HCT116 (cell line): ENCODE measurements around the gene TAS2R5. TPM values are rescaled to one million over a fixed set of nuclear protein-coding genes. Genes with fewer than 3 reads are reported as not detected.

Source experiments
- ATAC-seq: fragments of 200-7000 bp; cut with Tn5 transposase; 2 replicates; pipeline ENCODE4 v1.9.1; 2020; ENCODE audit warnings: mild to moderate bottlenecking, moderate library complexity
- BruUV-seq: library from RNA; stranded (reverse); fragments of 400-500 nt; replicated peaks from 2 replicates; lab custom pipeline; 2021; lab: Mats Ljungman, UMichigan
- CTCF ChIA-PET: fragments of 300-600 bp; sonication (Branson Sonifier 250); formaldehyde crosslinking; loops from one replicate; lab custom pipeline; 2021; ENCODE audit warnings: antibody characterized with exemption; lab: Charles Lee
- POLR2A ChIA-PET: fragments of 300-600, 350-600 bp; sonication (Branson Sonifier 250); formaldehyde crosslinking; loops from one replicate; lab custom pipeline; 2021; ENCODE audit warnings: antibody characterized with exemption; lab: Charles Lee
- RAD21 ChIA-PET, 2 experiments: fragments of 300-600 bp; sonication (Branson Sonifier 250); formaldehyde crosslinking; loops; one replicate each; lab custom pipeline; 2023; ENCODE audit warnings: low total read pairs in 2 of 2; ENCODE audit not compliant: uncharacterized antibody in 2 of 2, unreplicated experiment in 2 of 2, low non-redundant PET in 1 of 2; lab: Charles Lee
- DNase-seq: peaks from one replicate; pipeline ENCODE4 v3.0.0-alpha.2; 2010; ENCODE audit warnings: low read depth, low spot score
- H2AFZ ChIP-seq: fragments of 200-600 bp; shearing (Covaris generic), sonication (generic); 2 replicates; pipeline ENCODE4 v1.6.1; 2017; ENCODE audit warnings: low read depth, mixed run types, mixed read lengths, antibody characterized with exemption, low read length; ENCODE audit not compliant: poor library complexity, severe bottlenecking
- H3K27ac ChIP-seq: 2 replicates; pipeline ENCODE4 v1.5.1; 2012; ENCODE audit warnings: low read depth, low read length
- H3K27me3 ChIP-seq: fragments of 200-600 bp; sonication (generic); 2 replicates; pipeline ENCODE4 v1.6.1; 2016; ENCODE audit warnings: mixed run types, low read length, mixed read lengths; ENCODE audit not compliant: insufficient read depth
- H3K36me3 ChIP-seq, 2 experiments: fragments of 200-500 bp in 1 of 2; fragments of 200-600 bp in 1 of 2; sonication (Bioruptor generic) in 1 of 2; sonication (generic) in 1 of 2; 2 replicates each; pipeline versions ENCODE4 v1.5.1 to v1.6.1; 2014 to 2016; ENCODE audit warnings: low read length in 2 of 2, inconsistent platforms in 1 of 2, mixed read lengths in 1 of 2, mixed run types in 1 of 2; ENCODE audit not compliant: insufficient read depth in 2 of 2, control insufficient read depth in 1 of 2
- H3K4me1 ChIP-seq, 2 experiments: fragments of 200-600 bp in 1 of 2; sonication (generic) in 1 of 2; 2 replicates each; pipeline versions ENCODE4 v1.5.1 to v1.6.1; 2012 to 2017; ENCODE audit warnings: low read length in 2 of 2, inconsistent platforms in 1 of 2, mild to moderate bottlenecking in 1 of 2, mixed read lengths in 1 of 2, mixed run types in 1 of 2, moderate library complexity in 1 of 2; ENCODE audit not compliant: insufficient read depth in 2 of 2, control insufficient read depth in 1 of 2
- H3K4me2 ChIP-seq: fragments of 200-600 bp; sonication (generic); 2 replicates; pipeline ENCODE4 v1.6.1; 2017; ENCODE audit warnings: mixed run types, low read length, mixed read lengths
- H3K4me3 ChIP-seq, 2 experiments: fragments of 200-600 bp in 1 of 2; sonication (generic) in 1 of 2; replicated peaks in 1 of 2; 2 replicates each; pipeline ENCODE4 v1.5.1; 2011 to 2016; ENCODE audit warnings: low read length in 2 of 2, control low read depth in 1 of 2, low read depth in 1 of 2, mild to moderate bottlenecking in 1 of 2, mixed read lengths in 1 of 2, mixed run types in 1 of 2
- H3K79me2 ChIP-seq: fragments of 200-600 bp; sonication (generic); 2 replicates; pipeline ENCODE4 v1.6.1; 2017; ENCODE audit warnings: mild to moderate bottlenecking, mixed run types, low read length, moderate library complexity, mixed read lengths; ENCODE audit not compliant: insufficient read depth
- H3K9ac ChIP-seq: fragments of 200-600 bp; sonication (generic); 2 replicates; pipeline ENCODE4 v1.6.1; 2016; ENCODE audit warnings: low read length, mixed read lengths
- H3K9me2 ChIP-seq: fragments of 200-600 bp; sonication (generic), shearing (Covaris generic); 2 replicates; pipeline ENCODE4 v1.6.1; 2017; ENCODE audit warnings: mixed run types, mild to moderate bottlenecking, moderate library complexity; ENCODE audit not compliant: insufficient read depth
- H3K9me3 ChIP-seq, 2 experiments: fragments of 200-500 bp in 1 of 2; fragments of 200-600 bp in 1 of 2; sonication (Bioruptor generic) in 1 of 2; sonication (generic) in 1 of 2; 2 replicates each; pipeline ENCODE4 v1.6.1; 2014 to 2017; ENCODE audit warnings: low read length in 2 of 2, mixed read lengths in 2 of 2, inconsistent platforms in 1 of 2, low read depth in 1 of 2, mild to moderate bottlenecking in 1 of 2, mixed run types in 1 of 2, moderate library complexity in 1 of 2; ENCODE audit not compliant: control insufficient read depth in 1 of 2, insufficient read depth in 1 of 2
- H4K20me1 ChIP-seq: fragments of 200-600 bp; sonication (generic), shearing (Covaris generic); 2 replicates; pipeline ENCODE4 v1.6.1; 2017; ENCODE audit warnings: mixed run types, mild to moderate bottlenecking, moderate library complexity; ENCODE audit not compliant: insufficient read depth
- ATF3 ChIP-seq: IDR thresholded peaks from 2 replicates; pipeline ENCODE4 v1.6.1; 2012
- CBX3 ChIP-seq: IDR thresholded peaks from 2 replicates; pipeline ENCODE4 v1.6.1; 2012; ENCODE audit warnings: low read depth
- CTCF ChIP-seq, 3 experiments: fragments of 200-600 bp in 1 of 3; sonication (generic) in 1 of 3; IDR thresholded peaks in 2 of 3; conservative IDR thresholded peaks in 1 of 3; 2 replicates each; pipeline ENCODE4 v1.5.1; 2012 to 2017; ENCODE audit warnings: low read depth in 2 of 3, low read length in 2 of 3, antibody characterized with exemption in 1 of 3, borderline replicate concordance in 1 of 3, control low read depth in 1 of 3, mild to moderate bottlenecking in 1 of 3, mixed read lengths in 1 of 3, mixed run types in 1 of 3, moderate library complexity in 1 of 3; ENCODE audit not compliant: insufficient read depth in 1 of 3
- EZH2phosphoT487 ChIP-seq: fragments of 200-600 bp; IDR thresholded peaks from 2 replicates; pipeline ENCODE4 v1.6.1; 2018; ENCODE audit warnings: antibody characterized with exemption, borderline replicate concordance
- FOSL1 ChIP-seq: IDR thresholded peaks from 2 replicates; pipeline ENCODE4 v1.6.1; 2012; ENCODE audit warnings: low read depth
- MAX ChIP-seq: IDR thresholded peaks from 2 replicates; pipeline ENCODE4 v1.6.1; 2012
- POLR2A ChIP-seq: IDR thresholded peaks from 2 replicates; pipeline ENCODE4 v1.7.0; 2011; ENCODE audit warnings: borderline replicate concordance; ENCODE audit not compliant: insufficient read depth, insufficient read length; ENCODE audit errors: extremely low read depth
- RAD21 ChIP-seq: IDR thresholded peaks from 2 replicates; pipeline ENCODE4 v1.6.1; 2012; ENCODE audit warnings: low read depth, mild to moderate bottlenecking
- REST ChIP-seq: IDR thresholded peaks from 2 replicates; pipeline ENCODE4 v1.6.1; 2012; ENCODE audit warnings: low read depth
- SIN3A ChIP-seq: IDR thresholded peaks from 2 replicates; pipeline ENCODE4 v1.6.1; 2012; ENCODE audit warnings: low read depth
- SP1 ChIP-seq: IDR thresholded peaks from 2 replicates; pipeline ENCODE4 v1.6.1; 2012; ENCODE audit warnings: low read depth
- ZBTB33 ChIP-seq: IDR thresholded peaks from 2 replicates; pipeline ENCODE4 v1.6.1; 2011; ENCODE audit warnings: mild to moderate bottlenecking, low read length, moderate library complexity; ENCODE audit not compliant: insufficient replicate concordance; ENCODE audit errors: extremely low read depth
- ZNF274 ChIP-seq: fragments of 200-500 bp; sonication (Bioruptor generic); IDR thresholded peaks from 2 replicates; pipeline ENCODE4 v1.6.1; 2014; ENCODE audit warnings: mild to moderate bottlenecking, low read depth, low read length, inconsistent platforms
- intact Hi-C: fragments of 100-400 bp; cut with micrococcal nuclease; formaldehyde crosslinking; loops from 2 replicates; pipeline ENCODE4 v1.10.0; 2022
- total RNA-seq: library from RNA; stranded (reverse); gene quantifications from one replicate; pipeline ENCODE4 v1.2.1, GENCODE V29; 2021; ENCODE audit not compliant: unreplicated experiment

TAS2R5 gene
- total RNA-seq, 1 experiment from 2014 or later: 1.7 TPM

GRCh38 chr7:141742229-141742628, 47.8 kb upstream of the TAS2R5 start:
- Histone ChIP-seq H3K9me2 (no peaks in the 10 kb centered on the region), H3K36me3 (peaks cover 58 to 62% of the 10 kb centered on the region in 2 experiments), H4K20me1 (peaks cover 6% of the 10 kb centered on the region; the same call in 1 of the 2 replicates), H3K27me3 (no peaks in the 10 kb centered on the region), H3K4me2 (no peak overlapping the region), H3K9ac (no peak overlapping the region), H3K27ac (no peak overlapping the region), H3K79me2 (peaks cover 87% of the 10 kb centered on the region), H3K4me1 (peaks cover 4 to 8% of the 10 kb centered on the region in 2 experiments; a peak in 3 of 4 replicates), H2AFZ (no peak overlapping the region), H3K9me3 (no peaks in the 10 kb centered on the region), H3K4me3 (no peak overlapping the region)
- RAD21 ChIA-PET: no interaction called here
- TF ChIP-seq SP1 (no peak), ZBTB33 (no peak), SIN3A (no peak), CTCF (IDR thresholded peaks at IDR 0.05 in 2 of 3, conservative IDR thresholded peaks at IDR 0.05 in 1 of 3; ENCODE audit: borderline replicate concordance in 1 of 3, insufficient read depth in 1 of 3, low read depth in 2 of 3, low read length in 2 of 3) (no peak), EZH2phosphoT487 (no peak), ATF3 (no peak), RAD21 (no peak), ZNF274 (no peak), REST (no peak), FOSL1 (no peak), POLR2A (no peak), MAX (no peak), CBX3 (no peak)
- CTCF ChIA-PET: no interaction called here
- no TSS peak for BruUV-seq
- no peak for ATAC-seq
- POLR2A ChIA-PET: no interaction called here
- no peak for DNase-seq
- intact Hi-C loops: no loop called here
